HG03060 (cell line): ENCODE data around the gene OXER1.

Experiments
- ATAC-seq: cut with Tn5 transposase; IDR thresholded peaks from one replicate; pipeline ENCODE4 v1.9.1; 2021; ENCODE audit warnings: low read depth, moderate number of reproducible peaks; ENCODE audit not compliant: unreplicated experiment

OXER1 gene

GRCh38 chr2:42714686-42715085 lies 49.2 kb downstream of the OXER1 start:
- ATAC-seq, result no peak

GRCh38 chr2:42713920-42714319 lies 50.0 kb downstream of the OXER1 start:
- ATAC-seq, result no peak

DNA sequence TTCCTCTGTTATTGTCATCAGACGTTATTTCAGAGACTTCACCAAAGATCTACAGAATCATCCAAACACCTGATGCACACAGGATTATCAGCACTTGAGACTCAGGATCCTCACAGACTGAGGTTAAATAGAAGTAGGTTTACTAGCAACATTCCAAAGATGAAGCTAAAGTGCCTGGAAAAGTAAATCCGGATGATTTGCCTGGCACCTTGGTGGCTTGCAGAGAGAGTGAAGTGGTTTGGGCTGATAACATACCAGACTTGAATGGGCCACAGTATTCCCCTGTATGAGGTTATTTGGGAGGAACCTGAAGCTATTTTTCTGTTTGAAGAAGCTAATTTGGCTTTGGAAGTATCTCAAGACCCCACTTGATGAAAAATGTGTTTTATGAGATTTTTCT lies 51.0 kb downstream of the OXER1 start:
- no peak for ATAC-seq
